ENCODE data around the gene HNRNPL. TPM values are rescaled to one million over a fixed set of nuclear protein-coding genes. Genes with fewer than 3 reads are reported as not detected.
"Not testable (repeated sequence)": the region's sequence is repeated elsewhere in the genome, so short reads cannot be mapped to it uniquely, and the experiment has no call there.

HNRNPL gene
- polyA plus RNA-seq, 3 donors: 51.9 to 234 (median 58.7) TPM

GRCh38 chr19:38826856-38827551 lies 22.8 kb downstream of the HNRNPL start:
- intact Hi-C loops (cut with micrococcal nuclease): no loop called here
- Mint-ChIP-seq H3K4me1 (peaks cover 26% of the 10 kb centered on the region), H3K4me3 (no peak overlapping the region), H3K27ac (peak overlapping the region in 1 of 7 donors; percentile 63), H3K9me3 (peaks cover 0 to 10% (median 0%) of the 10 kb centered on the region in 7 donors), H3K27me3 (ENCODE audit: low read depth in 3 of 3) (no peaks in the 10 kb centered on the region), H3K36me3 (peaks cover 55 to 64% of the 10 kb centered on the region in 2 donors)
- H3K4me1 ChIP-seq (ENCODE audit: control insufficient read depth in 1 of 2, insufficient read depth in 2 of 2, low read length in 2 of 2): peaks cover 29 to 30% of the 10 kb centered on the region in 2 donors
- DNase-seq: no peak
- no peaks in the 10 kb centered on the region for H3K27me3 ChIP-seq (ENCODE audit: control insufficient read depth in 2 of 2, insufficient read depth in 2 of 2, low read length in 2 of 2)
- 98% methylated on average over 6 of the region's 6 CpGs for whole genome bisulfite sequencing (ENCODE audit: insufficient coverage)
- no peak overlapping the region for H2AFZ ChIP-seq (ENCODE audit: insufficient read depth, low read depth, low read length, poor library complexity, severe bottlenecking)
- no peak overlapping the region for H3K27ac ChIP-seq (ENCODE audit: low read depth in 1 of 2, low read length in 2 of 2)
- H3K36me3 ChIP-seq (replicated peaks in 1 of 2; ENCODE audit: control insufficient read depth in 1 of 2, insufficient read depth in 2 of 2, low read length in 2 of 2): peaks cover 40 to 56% of the 10 kb centered on the region in 2 donors
- peaks cover 49% of the 10 kb centered on the region for H3K79me2 ChIP-seq (ENCODE audit: insufficient read depth, low read length)
- H4K20me1 ChIP-seq (ENCODE audit: insufficient read depth, low read length): peaks cover 4% of the 10 kb centered on the region
- no peak overlapping the region for H3K9ac ChIP-seq (ENCODE audit: insufficient read depth, low read length, poor library complexity, severe bottlenecking)
- H3K4me2 ChIP-seq (replicated peaks; ENCODE audit: extremely low read depth, low read length, poor library complexity, severe bottlenecking): no peak overlapping the region
- H3K4me3 ChIP-seq (replicated peaks in 1 of 3; ENCODE audit: low read depth in 2 of 3, low read length in 3 of 3): no peak overlapping the region
- peaks cover 0 to 5% of the 10 kb centered on the region in 2 donors for H3K9me3 ChIP-seq (replicated peaks in 1 of 2; ENCODE audit: control insufficient read depth in 1 of 2, insufficient read depth in 1 of 2, low read length in 2 of 2)
- TF ChIP-seq CTCF (IDR thresholded peaks at IDR 0.05): no peak

- H3K9ac ChIP-seq (ENCODE audit: insufficient read depth, low read length, poor library complexity, severe bottlenecking); H3K4me3 Mint-ChIP-seq; H4K20me1 ChIP-seq (ENCODE audit: insufficient read depth, low read length); DNase-seq; H3K27me3 ChIP-seq (ENCODE audit: control insufficient read depth in 2 of 2, insufficient read depth in 2 of 2, low read length in 2 of 2); H3K9me3 ChIP-seq (replicated peaks in 1 of 2; ENCODE audit: control insufficient read depth in 1 of 2, insufficient read depth in 1 of 2, low read length in 2 of 2); H3K27ac Mint-ChIP-seq; intact Hi-C loops (cut with micrococcal nuclease); H3K27ac ChIP-seq (ENCODE audit: low read depth in 1 of 2, low read length in 2 of 2); H3K9me3 Mint-ChIP-seq; H3K27me3 Mint-ChIP-seq (ENCODE audit: low read depth in 3 of 3); H3K4me2 ChIP-seq (replicated peaks; ENCODE audit: extremely low read depth, low read length, poor library complexity, severe bottlenecking); H3K4me3 ChIP-seq (replicated peaks in 1 of 3; ENCODE audit: low read depth in 2 of 3, low read length in 3 of 3); H2AFZ ChIP-seq (ENCODE audit: insufficient read depth, low read depth, low read length, poor library complexity, severe bottlenecking): not testable (repeated sequence)
- Histone ChIP-seq H3K36me3 (replicated peaks in 1 of 2; ENCODE audit: control insufficient read depth in 1 of 2, insufficient read depth in 2 of 2, low read length in 2 of 2) (peaks cover 42 to 60% of the 10 kb centered on the region in 2 donors), H3K4me1 (ENCODE audit: control insufficient read depth in 1 of 2, insufficient read depth in 2 of 2, low read length in 2 of 2) (peaks cover 22 to 24% of the 10 kb centered on the region in 2 donors), H3K79me2 (ENCODE audit: insufficient read depth, low read length) (peaks cover 42% of the 10 kb centered on the region)
- Mint-ChIP-seq H3K36me3 (peaks cover 57 to 71% of the 10 kb centered on the region in 2 donors), H3K4me1 (peaks cover 21% of the 10 kb centered on the region)
- WGBS (ENCODE audit: insufficient coverage): 86% methylated on average over 2 of the region's 7 CpGs
Measured at GRCh38 chr19:38825936-38826335, 23.9 kb downstream of the HNRNPL start.

GRCh38 chr19:38821230-38821825 lies 28.5 kb downstream of the HNRNPL start:
- peaks cover 12% of the 10 kb centered on the region for H3K79me2 ChIP-seq (ENCODE audit: insufficient read depth, low read length)
- H3K4me3 ChIP-seq (replicated peaks in 1 of 3; ENCODE audit: low read depth in 2 of 3, low read length in 3 of 3); H3K27me3 ChIP-seq (ENCODE audit: control insufficient read depth in 2 of 2, insufficient read depth in 2 of 2, low read length in 2 of 2); H3K9me3 Mint-ChIP-seq; H3K9ac ChIP-seq (ENCODE audit: insufficient read depth, low read length, poor library complexity, severe bottlenecking); H3K27ac Mint-ChIP-seq; H3K9me3 ChIP-seq (replicated peaks in 1 of 2; ENCODE audit: control insufficient read depth in 1 of 2, insufficient read depth in 1 of 2, low read length in 2 of 2); H3K4me2 ChIP-seq (replicated peaks; ENCODE audit: extremely low read depth, low read length, poor library complexity, severe bottlenecking); H3K27ac ChIP-seq (ENCODE audit: low read depth in 1 of 2, low read length in 2 of 2); H3K4me3 Mint-ChIP-seq; H3K27me3 Mint-ChIP-seq (ENCODE audit: low read depth in 3 of 3); H3K4me1 Mint-ChIP-seq; H2AFZ ChIP-seq (ENCODE audit: insufficient read depth, low read depth, low read length, poor library complexity, severe bottlenecking); intact Hi-C loops (cut with micrococcal nuclease); H3K4me1 ChIP-seq (ENCODE audit: control insufficient read depth in 1 of 2, insufficient read depth in 2 of 2, low read length in 2 of 2); DNase-seq: not testable (repeated sequence)
- H4K20me1 ChIP-seq (ENCODE audit: insufficient read depth, low read length): peaks cover 12% of the 10 kb centered on the region
- H3K36me3 Mint-ChIP-seq: peaks cover 70 to 87% of the 10 kb centered on the region in 2 donors
- 97% methylated on average over 26 of the region's 29 CpGs for WGBS (ENCODE audit: insufficient coverage)
- H3K36me3 ChIP-seq (replicated peaks in 1 of 2; ENCODE audit: control insufficient read depth in 1 of 2, insufficient read depth in 2 of 2, low read length in 2 of 2): peaks cover 63 to 84% of the 10 kb centered on the region in 2 donors
